ENCODE measurements around the gene RPAP2. TPM values are rescaled to one million over a fixed set of nuclear protein-coding genes. Genes with fewer than 3 reads are reported as not detected.
"Not testable (repeated sequence)": the region's sequence is repeated elsewhere in the genome, so short reads cannot be mapped to it uniquely, and the experiment has no call there.

RPAP2 gene
- total RNA-seq, 1 donor from 2014 or later, result 40.7 TPM

GRCh38 chr1:92365378-92366039 is 66.7 kb downstream of the RPAP2 start:
- DNase-seq (ENCODE audit: low spot score) (no peak), ATAC-seq (no peak)
- intact Hi-C loops (cut with DNase I), result no loop called here

- ATAC-seq, result no peak
- DNase-seq (ENCODE audit: low spot score), result no peak
- intact Hi-C loops (cut with DNase I), result no loop called here
Measured at GRCh38 chr1:92366040-92366395, 67.2 kb downstream of the RPAP2 start.

GRCh38 chr1:92367496-92367895 is 68.6 kb downstream of the RPAP2 start:
- intact Hi-C loops (cut with DNase I), result no loop called here
- no peak for ATAC-seq
- no peak for DNase-seq (ENCODE audit: low spot score)

- intact Hi-C loops (cut with DNase I), result no loop called here
- DNase-seq (ENCODE audit: low spot score) (no peak), ATAC-seq (no peak)
Measured at GRCh38 chr1:92372164-92372563, 73.3 kb downstream of the RPAP2 start.

GRCh38 chr1:92374223-92374622 is 75.4 kb downstream of the RPAP2 start:
- no peak for DNase-seq (ENCODE audit: low spot score)
- intact Hi-C loops (cut with DNase I), result no loop called here
- no peak for ATAC-seq

GRCh38 chr1:92376345-92376744 is 77.5 kb downstream of the RPAP2 start:
- intact Hi-C loops (cut with DNase I), result no loop called here
- ATAC-seq, result no peak

GRCh38 chr1:92377991-92378390 is 79.1 kb downstream of the RPAP2 start:
- intact Hi-C loops (cut with DNase I); DNase-seq (ENCODE audit: low spot score); ATAC-seq: not testable (repeated sequence)

More at GRCh38 chr1:92376345-92376744, 77.5 kb downstream of the RPAP2 start:
- DNase-seq (ENCODE audit: low spot score), result no peak

GRCh38 chr1:92380867-92381266 is 82.0 kb downstream of the RPAP2 start:
- no peak for DNase-seq (ENCODE audit: low spot score)
- intact Hi-C loops (cut with DNase I), result no loop called here

GRCh38 chr1:92393966-92394365 is 95.1 kb downstream of the RPAP2 start:
- ATAC-seq; intact Hi-C loops (cut with DNase I); DNase-seq (ENCODE audit: low spot score): not testable (repeated sequence)

More at GRCh38 chr1:92380867-92381266, 82.0 kb downstream of the RPAP2 start:
- no peak for ATAC-seq

- intact Hi-C loops (cut with DNase I), result no loop called here
- ATAC-seq (no peak), DNase-seq (ENCODE audit: low spot score) (no peak)
Measured at GRCh38 chr1:92398519-92398918, 99.7 kb downstream of the RPAP2 start.

- no peak for ATAC-seq
- no peak for DNase-seq (ENCODE audit: low spot score)
- intact Hi-C loops (cut with DNase I), result no loop called here
Measured at GRCh38 chr1:92399076-92399475, 100.2 kb downstream of the RPAP2 start.

GRCh38 chr1:92404661-92405060 is 105.8 kb downstream of the RPAP2 start:
- DNase-seq (ENCODE audit: low spot score), result no peak
- ATAC-seq, result no peak
- intact Hi-C loops (cut with DNase I), result no loop called here

- no peak for DNase-seq (ENCODE audit: low spot score)
- intact Hi-C loops (cut with DNase I), result no loop called here
- ATAC-seq, result no peak
Measured at GRCh38 chr1:92408825-92409224, 110.0 kb downstream of the RPAP2 start.

GRCh38 chr1:92409946-92410549 is 111.2 kb downstream of the RPAP2 start:
- intact Hi-C loops (cut with DNase I), result no loop called here
- DNase-seq (ENCODE audit: low spot score) (no peak), ATAC-seq (no peak)

- ATAC-seq (no peak), DNase-seq (ENCODE audit: low spot score) (no peak)
- intact Hi-C loops (cut with DNase I), result no loop called here
Measured at GRCh38 chr1:92410706-92411105, 111.8 kb downstream of the RPAP2 start.

- DNase-seq (ENCODE audit: low spot score) (no peak), ATAC-seq (no peak)
Measured at GRCh38 chr1:92411511-92411910, 112.7 kb downstream of the RPAP2 start.

GRCh38 chr1:92419642-92420041 is 120.8 kb downstream of the RPAP2 start:
- DNase-seq (ENCODE audit: low spot score) (no peak), ATAC-seq (no peak)
- intact Hi-C loops (cut with DNase I), result no loop called here

More at GRCh38 chr1:92411511-92411910, 112.7 kb downstream of the RPAP2 start:
- intact Hi-C loops (cut with DNase I), result no loop called here

- DNase-seq (ENCODE audit: low spot score) (no peak), ATAC-seq (no peak)
- intact Hi-C loops (cut with DNase I), result no loop called here
Measured at GRCh38 chr1:92424381-92424780, 125.5 kb downstream of the RPAP2 start.

- ATAC-seq (no peak), DNase-seq (ENCODE audit: low spot score) (no peak)
- intact Hi-C loops (cut with DNase I), result no loop called here
Measured at GRCh38 chr1:92425617-92426016, 126.8 kb downstream of the RPAP2 start.

- ATAC-seq (no peak), DNase-seq (ENCODE audit: low spot score) (no peak)
- intact Hi-C loops (cut with DNase I), result no loop called here
Measured at GRCh38 chr1:92430030-92430429, 131.2 kb downstream of the RPAP2 start.

- ATAC-seq; DNase-seq (ENCODE audit: low spot score); intact Hi-C loops (cut with DNase I): not testable (repeated sequence)
Measured at GRCh38 chr1:92434572-92434971, 135.7 kb downstream of the RPAP2 start.
